ENCODE measurements around the gene PVALB.

The PVALB gene

DNA sequence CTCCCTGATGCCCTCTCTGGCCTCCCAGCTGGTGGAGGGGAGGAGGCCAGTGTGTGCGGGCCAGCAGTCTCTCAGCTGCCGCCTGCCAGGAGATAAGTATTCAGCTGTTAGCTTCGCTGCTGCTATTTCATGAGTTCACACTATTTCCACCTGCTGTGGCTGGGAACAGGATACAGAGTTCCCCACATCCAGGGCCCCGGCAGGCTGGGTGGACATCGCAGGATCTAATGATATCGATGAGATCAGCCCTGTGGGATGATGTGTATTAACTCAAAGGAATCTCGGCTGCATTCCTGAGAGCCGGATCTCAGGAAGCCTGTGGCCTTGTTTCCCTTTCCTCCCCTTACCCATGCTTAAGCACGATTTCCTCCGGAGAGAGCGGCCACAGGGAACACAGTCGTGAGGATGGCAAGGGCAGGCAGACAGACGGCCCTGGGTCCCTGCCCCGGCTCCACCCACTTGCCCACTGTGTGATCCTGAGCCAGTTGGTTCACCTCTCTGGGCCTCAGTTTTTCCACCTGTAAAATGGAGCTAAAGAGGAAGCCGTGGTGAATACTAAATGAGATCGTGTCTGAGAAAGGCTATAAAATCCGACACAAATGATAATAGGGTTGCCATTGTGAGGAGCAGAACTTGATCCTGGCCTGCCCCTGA, 6.5 kb upstream of the PVALB start:
- Histone ChIP-seq H3K27me3 (ENCODE audit: control insufficient read depth in 1 of 2, insufficient read depth in 2 of 2, low read length in 2 of 2) (peaks cover 2 to 24% of the 10 kb centered on the region in 2 donors), H3K9me3 (ENCODE audit: low read length) (no peaks in the 10 kb centered on the region), H3K9ac (ENCODE audit: low read length) (no peak overlapping the region), H3K4me1 (ENCODE audit: insufficient read depth, low read length) (peaks cover 8% of the 10 kb centered on the region), H3K4me3 (ENCODE audit: low read depth in 1 of 2, low read length in 2 of 2) (no peak overlapping the region), H3K27ac (ENCODE audit: low read depth, low read length) (no peak overlapping the region), H3K36me3 (ENCODE audit: insufficient read depth, low read length) (no peaks in the 10 kb centered on the region)

DNA sequence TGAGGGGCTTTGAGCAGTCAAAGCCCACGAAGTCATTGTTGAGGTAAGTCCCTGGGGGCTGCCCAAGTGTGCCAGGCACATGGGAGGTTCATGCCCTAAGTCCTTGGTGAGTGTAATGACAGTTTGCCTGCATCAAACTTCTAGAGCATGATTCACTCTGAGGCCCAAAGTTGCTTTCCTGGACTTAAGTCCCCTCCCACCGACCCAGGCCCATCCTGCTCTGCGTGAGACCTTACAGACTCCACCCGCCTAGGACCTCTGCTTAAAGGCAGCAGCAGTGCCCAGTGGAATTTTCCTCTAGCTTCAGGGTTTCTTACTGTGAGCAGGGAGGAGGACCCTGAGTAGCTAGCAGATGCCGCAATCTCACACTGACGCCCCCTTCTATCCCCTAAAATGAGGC, 5.7 kb upstream of the PVALB start:
- no peak overlapping the region for H3K9ac ChIP-seq (ENCODE audit: low read length)
- no peaks in the 10 kb centered on the region for H3K36me3 ChIP-seq (ENCODE audit: insufficient read depth, low read length)
- H3K27ac ChIP-seq (ENCODE audit: low read depth, low read length): no peak overlapping the region
- H3K9me3 ChIP-seq (ENCODE audit: low read length): no peaks in the 10 kb centered on the region
- peaks cover 8% of the 10 kb centered on the region for H3K4me1 ChIP-seq (ENCODE audit: insufficient read depth, low read length)
- H3K4me3 ChIP-seq (ENCODE audit: low read depth in 1 of 2, low read length in 2 of 2): no peak overlapping the region
- peaks cover 10 to 31% of the 10 kb centered on the region in 2 donors for H3K27me3 ChIP-seq (ENCODE audit: control insufficient read depth in 1 of 2, insufficient read depth in 2 of 2, low read length in 2 of 2)

DNA sequence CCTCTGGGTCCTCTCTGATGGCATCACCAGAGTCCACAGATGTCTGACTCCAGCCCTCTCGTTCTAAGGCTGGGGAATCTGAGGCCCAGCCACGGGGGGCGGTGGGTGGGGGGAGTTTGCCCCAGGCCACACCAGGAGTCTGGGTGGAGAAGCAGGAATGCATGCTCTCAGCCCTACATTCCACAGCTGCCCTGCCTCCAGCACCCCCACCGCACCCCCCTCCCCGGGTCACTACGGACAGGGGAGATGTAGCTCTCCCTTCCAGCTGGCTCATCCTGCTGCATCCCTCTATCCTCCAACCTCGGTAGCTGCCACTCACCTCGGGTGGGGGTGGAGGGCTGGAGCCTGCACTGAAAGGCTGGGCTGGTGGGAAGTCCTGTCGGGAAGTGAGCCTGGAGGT, 2.3 kb upstream of the PVALB start:
- no peaks in the 10 kb centered on the region for H3K36me3 ChIP-seq (ENCODE audit: insufficient read depth, low read length)
- H3K4me1 ChIP-seq (ENCODE audit: insufficient read depth, low read length): peaks cover 6% of the 10 kb centered on the region
- no peak overlapping the region for H3K27ac ChIP-seq (ENCODE audit: low read depth, low read length)
- no peaks in the 10 kb centered on the region for H3K9me3 ChIP-seq (ENCODE audit: low read length)
- H3K9ac ChIP-seq (ENCODE audit: low read length): no peak overlapping the region
- no peak overlapping the region for H3K4me3 ChIP-seq (ENCODE audit: low read depth in 1 of 2, low read length in 2 of 2)
- H3K27me3 ChIP-seq (ENCODE audit: control insufficient read depth in 1 of 2, insufficient read depth in 2 of 2, low read length in 2 of 2): peaks cover 32 to 54% of the 10 kb centered on the region in 2 donors

DNA sequence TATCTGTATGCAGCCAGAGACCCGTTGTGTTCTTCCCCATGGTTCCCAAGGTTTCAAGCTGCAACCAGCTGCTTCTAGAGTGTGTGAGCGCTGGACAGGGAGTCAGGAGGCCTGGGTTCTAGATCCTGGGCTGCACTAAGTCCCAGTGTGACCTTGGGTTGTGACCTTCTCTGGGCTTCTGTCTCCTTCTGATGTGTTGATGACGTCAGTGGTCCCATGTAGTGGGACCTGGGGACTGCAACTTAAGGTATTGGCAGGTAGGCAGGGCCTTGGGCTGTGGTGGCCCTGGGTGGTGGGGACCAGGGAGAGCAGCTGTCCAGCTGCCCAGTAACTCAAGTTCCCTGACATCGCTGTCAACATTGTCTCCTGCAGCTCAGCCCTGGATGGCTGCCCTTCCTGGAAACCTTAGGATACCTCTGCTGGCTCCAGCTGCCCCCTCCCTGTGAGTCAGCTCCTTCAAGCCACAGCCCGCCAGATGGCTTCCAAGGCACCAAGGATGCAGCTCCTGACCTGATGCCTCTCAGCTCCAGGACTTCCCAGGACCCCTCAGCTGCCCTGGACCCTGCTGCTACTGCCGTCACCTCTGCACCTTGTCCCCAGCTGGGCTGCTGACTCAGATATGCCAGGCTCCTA, 1.3 kb upstream of the PVALB start:
- no peak overlapping the region for H3K9ac ChIP-seq (ENCODE audit: low read length)
- no peak overlapping the region for H3K4me3 ChIP-seq (ENCODE audit: low read depth in 1 of 2, low read length in 2 of 2)
- no peaks in the 10 kb centered on the region for H3K36me3 ChIP-seq (ENCODE audit: insufficient read depth, low read length)
- H3K4me1 ChIP-seq (ENCODE audit: insufficient read depth, low read length): peaks cover 6% of the 10 kb centered on the region
- H3K27ac ChIP-seq (ENCODE audit: low read depth, low read length): no peak overlapping the region
- no peaks in the 10 kb centered on the region for H3K9me3 ChIP-seq (ENCODE audit: low read length)
- H3K27me3 ChIP-seq (ENCODE audit: control insufficient read depth in 1 of 2, insufficient read depth in 2 of 2, low read length in 2 of 2): peaks cover 32 to 54% of the 10 kb centered on the region in 2 donors

DNA sequence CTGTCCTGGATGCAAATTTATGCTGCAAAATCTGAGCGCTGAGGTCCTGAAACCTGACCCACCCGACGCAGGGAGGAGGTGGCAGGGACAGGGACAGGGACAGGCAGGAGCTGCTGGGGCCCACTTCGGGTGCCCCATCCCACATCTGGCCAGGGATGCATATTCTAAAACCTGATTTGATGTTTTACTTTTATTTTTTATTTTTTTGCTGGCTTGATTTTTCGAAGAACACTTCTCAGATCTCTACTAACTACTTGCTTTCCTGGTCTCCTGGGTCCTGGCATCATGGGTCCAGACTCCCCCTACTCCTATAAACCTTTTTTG, 652 bp upstream of the PVALB start:
- peaks cover 32 to 54% of the 10 kb centered on the region in 2 donors for H3K27me3 ChIP-seq (ENCODE audit: control insufficient read depth in 1 of 2, insufficient read depth in 2 of 2, low read length in 2 of 2)
- no peak overlapping the region for H3K4me3 ChIP-seq (ENCODE audit: low read depth in 1 of 2, low read length in 2 of 2)
- no peaks in the 10 kb centered on the region for H3K36me3 ChIP-seq (ENCODE audit: insufficient read depth, low read length)
- H3K9ac ChIP-seq (ENCODE audit: low read length): no peak overlapping the region
- H3K9me3 ChIP-seq (ENCODE audit: low read length): no peaks in the 10 kb centered on the region
- no peak overlapping the region for H3K27ac ChIP-seq (ENCODE audit: low read depth, low read length)
- H3K4me1 ChIP-seq (ENCODE audit: insufficient read depth, low read length): peaks cover 6% of the 10 kb centered on the region

DNA sequence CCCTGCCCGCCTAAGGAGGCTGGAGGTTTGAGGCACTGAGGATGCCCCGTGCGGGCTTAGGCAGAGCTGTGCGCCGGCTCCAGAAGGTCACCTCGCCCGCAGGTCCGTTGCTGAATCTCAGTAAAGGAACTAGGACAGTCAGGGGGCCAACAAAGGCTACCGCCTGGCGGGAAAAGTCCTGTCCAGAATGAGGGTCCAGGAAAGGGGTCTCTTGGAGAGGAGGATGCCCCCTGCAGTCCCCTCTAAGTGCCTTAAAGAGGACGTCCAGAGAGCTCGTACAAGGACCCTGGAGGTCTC, 548 bp downstream of the PVALB start:
- Histone ChIP-seq H3K36me3 (ENCODE audit: insufficient read depth, low read length) (no peaks in the 10 kb centered on the region), H3K27ac (ENCODE audit: low read depth, low read length) (no peak overlapping the region), H3K4me3 (ENCODE audit: low read depth in 1 of 2, low read length in 2 of 2) (peak overlapping the region in 1 of 2 donors; percentile 51), H3K27me3 (ENCODE audit: control insufficient read depth in 1 of 2, insufficient read depth in 2 of 2, low read length in 2 of 2) (peaks cover 32 to 58% of the 10 kb centered on the region in 2 donors), H3K9me3 (ENCODE audit: low read length) (no peaks in the 10 kb centered on the region), H3K4me1 (ENCODE audit: insufficient read depth, low read length) (peaks cover 6% of the 10 kb centered on the region), H3K9ac (ENCODE audit: low read length) (no peak overlapping the region)

DNA sequence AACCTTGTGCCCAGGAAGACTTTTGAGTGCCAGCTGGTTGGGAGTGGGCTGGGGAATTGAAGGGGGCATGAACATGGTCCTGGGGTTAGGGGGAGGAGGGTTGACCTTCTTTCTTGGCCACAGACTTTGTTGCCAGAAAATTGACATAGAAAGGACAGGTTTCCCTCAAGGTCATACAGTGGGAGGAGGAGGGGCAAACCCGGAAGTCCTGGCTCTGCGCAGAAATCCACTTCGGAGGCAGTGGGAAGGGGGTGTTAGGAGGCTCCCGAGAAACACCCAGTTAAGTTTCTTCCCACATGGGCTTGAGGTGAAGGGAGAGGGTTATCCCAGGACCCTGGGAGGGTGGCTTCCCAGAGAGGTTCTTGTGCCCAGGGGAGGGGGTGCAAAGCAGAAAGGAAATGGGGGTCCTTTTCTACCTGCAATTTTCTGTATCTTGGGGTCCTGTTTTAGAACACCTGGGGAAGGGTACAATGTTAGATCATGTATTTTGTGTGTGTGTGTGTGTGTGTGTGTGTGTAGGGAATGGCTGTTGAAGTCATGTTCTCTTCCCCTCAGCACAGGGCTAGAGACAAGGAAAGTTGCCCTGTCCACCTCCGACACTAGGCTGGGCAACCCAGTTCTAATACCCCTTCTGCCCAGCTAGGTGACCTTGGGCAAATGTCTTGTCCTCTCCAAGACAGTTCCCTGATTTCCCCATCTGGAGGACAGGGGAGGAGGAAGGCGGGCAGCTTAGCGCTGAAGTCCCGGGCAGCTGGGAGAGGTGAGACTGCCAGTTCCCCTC, 1.1 kb downstream of the PVALB start:
- Histone ChIP-seq H3K4me1 (ENCODE audit: insufficient read depth, low read length) (peaks cover 6% of the 10 kb centered on the region), H3K9me3 (ENCODE audit: low read length) (no peaks in the 10 kb centered on the region), H3K4me3 (ENCODE audit: low read depth in 1 of 2, low read length in 2 of 2) (no peak overlapping the region), H3K36me3 (ENCODE audit: insufficient read depth, low read length) (no peaks in the 10 kb centered on the region), H3K9ac (ENCODE audit: low read length) (no peak overlapping the region), H3K27ac (ENCODE audit: low read depth, low read length) (no peak overlapping the region), H3K27me3 (ENCODE audit: control insufficient read depth in 1 of 2, insufficient read depth in 2 of 2, low read length in 2 of 2) (peaks cover 32 to 56% of the 10 kb centered on the region in 2 donors)

DNA sequence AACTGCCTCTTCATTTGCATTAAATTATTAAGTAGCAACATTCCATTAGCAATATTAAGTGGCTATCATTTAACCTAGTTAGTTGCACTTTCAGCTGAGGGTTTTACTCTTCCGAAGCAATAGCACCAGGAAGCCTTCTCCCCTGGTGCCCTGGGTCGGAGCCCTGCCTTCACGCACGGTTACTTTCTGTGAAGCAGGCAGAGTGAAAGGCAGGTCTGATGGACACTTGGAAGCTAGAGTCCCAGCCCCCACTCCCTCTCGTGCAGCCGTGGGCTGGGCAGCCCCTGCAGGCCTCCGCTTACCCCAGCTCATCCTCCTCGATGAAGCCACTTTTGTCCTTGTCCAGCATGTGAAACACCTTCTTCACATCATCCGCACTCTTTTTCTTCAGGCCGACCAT, 2.0 kb downstream of the PVALB start:
- peaks cover 32 to 49% of the 10 kb centered on the region in 2 donors for H3K27me3 ChIP-seq (ENCODE audit: control insufficient read depth in 1 of 2, insufficient read depth in 2 of 2, low read length in 2 of 2)
- no peaks in the 10 kb centered on the region for H3K9me3 ChIP-seq (ENCODE audit: low read length)
- H3K4me3 ChIP-seq (ENCODE audit: low read depth in 1 of 2, low read length in 2 of 2): no peak overlapping the region
- H3K36me3 ChIP-seq (ENCODE audit: insufficient read depth, low read length): no peaks in the 10 kb centered on the region
- H3K27ac ChIP-seq (ENCODE audit: low read depth, low read length): no peak overlapping the region
- no peak overlapping the region for H3K9ac ChIP-seq (ENCODE audit: low read length)
- H3K4me1 ChIP-seq (ENCODE audit: insufficient read depth, low read length): peaks cover 6% of the 10 kb centered on the region

DNA sequence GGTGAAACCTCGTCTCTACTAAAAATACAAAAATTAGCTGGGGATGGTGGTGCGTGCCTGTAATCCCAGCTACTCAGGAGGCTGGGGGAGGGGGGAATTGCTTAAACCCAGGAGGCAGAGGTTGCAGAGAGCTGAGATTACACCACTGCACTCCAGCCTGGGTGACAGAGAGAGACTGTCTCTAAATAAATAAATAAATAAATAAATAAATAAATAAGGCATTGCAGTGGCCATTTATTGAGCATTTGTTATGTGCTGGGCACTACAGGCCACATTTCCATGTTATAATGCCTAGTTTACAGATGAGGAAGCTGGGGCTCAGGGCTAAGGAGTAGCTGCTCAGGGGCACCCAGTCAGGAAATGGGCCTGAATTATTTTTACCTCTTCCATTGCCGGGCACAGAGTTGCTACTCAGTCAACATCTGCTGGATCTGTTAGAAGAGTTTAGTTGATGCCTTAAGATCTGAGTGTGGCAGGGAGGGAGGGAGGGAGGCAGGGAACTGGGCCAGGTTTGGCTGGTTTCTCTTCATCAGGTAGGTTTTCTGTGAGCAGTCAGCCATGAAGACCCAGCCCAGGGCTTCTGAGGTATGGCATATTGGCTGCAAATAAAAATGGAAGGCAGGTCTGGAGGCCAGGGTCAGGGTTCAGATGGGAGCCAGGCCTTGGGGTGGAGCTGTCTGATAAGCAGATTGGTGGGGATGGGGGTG, 5.6 kb downstream of the PVALB start:
- peaks cover 13 to 14% of the 10 kb centered on the region in 2 donors for H3K27me3 ChIP-seq (ENCODE audit: control insufficient read depth in 1 of 2, insufficient read depth in 2 of 2, low read length in 2 of 2)

DNA sequence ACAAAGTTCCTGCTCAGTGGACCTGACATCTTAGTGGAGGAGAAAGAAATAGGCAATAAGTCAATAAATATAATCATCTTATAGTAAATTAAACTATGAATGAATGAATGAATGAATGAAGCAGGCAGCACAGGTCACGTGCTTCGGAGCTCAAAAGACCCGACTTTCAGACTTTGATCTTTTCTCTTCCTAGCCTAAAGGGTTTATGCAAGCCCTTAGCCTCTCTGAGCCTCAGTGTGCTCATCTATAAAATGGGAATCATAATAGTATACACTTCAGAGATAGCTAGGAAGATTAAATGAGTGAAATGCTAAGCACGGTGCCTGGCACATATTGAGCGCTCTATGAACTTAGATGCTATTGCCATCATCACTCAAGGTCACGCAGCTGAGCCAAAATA, 7.5 kb downstream of the PVALB start:
- Histone ChIP-seq H3K27ac (ENCODE audit: low read depth, low read length) (no peak overlapping the region), H3K9ac (ENCODE audit: low read length) (no peak overlapping the region), H3K9me3 (ENCODE audit: low read length) (no peaks in the 10 kb centered on the region), H3K27me3 (ENCODE audit: control insufficient read depth in 1 of 2, insufficient read depth in 2 of 2, low read length in 2 of 2) (peaks cover 0 to 4% of the 10 kb centered on the region in 2 donors), H3K4me1 (ENCODE audit: insufficient read depth, low read length) (no peaks in the 10 kb centered on the region), H3K36me3 (ENCODE audit: insufficient read depth, low read length) (no peaks in the 10 kb centered on the region), H3K4me3 (ENCODE audit: low read depth in 1 of 2, low read length in 2 of 2) (no peak overlapping the region)

More for the DNA sequence above, 5.6 kb downstream of the PVALB start:
- Histone ChIP-seq H3K36me3 (ENCODE audit: insufficient read depth, low read length) (no peaks in the 10 kb centered on the region), H3K9ac (ENCODE audit: low read length) (no peak overlapping the region), H3K4me3 (ENCODE audit: low read depth in 1 of 2, low read length in 2 of 2) (no peak overlapping the region), H3K27ac (ENCODE audit: low read depth, low read length) (no peak overlapping the region), H3K9me3 (ENCODE audit: low read length) (no peaks in the 10 kb centered on the region), H3K4me1 (ENCODE audit: insufficient read depth, low read length) (peaks cover 1% of the 10 kb centered on the region)

DNA sequence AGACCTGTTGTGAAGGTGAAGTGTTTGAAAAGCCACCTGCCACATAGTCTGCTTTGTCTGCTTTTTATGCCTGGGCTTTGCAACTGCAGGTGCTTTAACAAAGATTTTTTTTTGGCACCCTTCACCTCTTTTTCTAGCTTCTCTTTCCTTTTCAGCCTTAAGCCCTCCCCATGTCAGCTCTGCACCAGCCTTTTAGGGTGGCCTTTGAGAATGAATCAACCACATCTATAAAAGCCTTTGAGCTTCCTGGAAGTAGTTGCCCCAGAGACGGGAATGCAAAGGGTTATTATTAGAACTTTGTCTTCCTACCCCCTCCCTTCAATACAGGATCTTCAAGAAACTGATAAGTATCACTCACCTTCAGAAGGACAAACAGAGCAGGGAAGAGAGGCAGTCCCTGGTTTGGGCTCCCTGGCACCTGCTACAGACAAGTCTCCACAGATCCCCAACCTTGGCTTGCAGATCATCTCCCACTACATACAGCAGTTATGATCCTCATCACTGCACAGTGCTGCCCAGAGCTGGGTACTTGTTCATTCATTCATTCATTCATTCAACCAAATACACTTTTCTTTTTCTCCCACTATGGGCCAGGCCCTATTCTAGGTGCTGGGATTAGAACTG, 8.0 kb downstream of the PVALB start:
- Histone ChIP-seq H3K9ac (ENCODE audit: low read length) (no peak overlapping the region), H3K36me3 (ENCODE audit: insufficient read depth, low read length) (no peaks in the 10 kb centered on the region), H3K4me3 (ENCODE audit: low read depth in 1 of 2, low read length in 2 of 2) (no peak overlapping the region), H3K27ac (ENCODE audit: low read depth, low read length) (no peak overlapping the region), H3K4me1 (ENCODE audit: insufficient read depth, low read length) (no peaks in the 10 kb centered on the region), H3K27me3 (ENCODE audit: control insufficient read depth in 1 of 2, insufficient read depth in 2 of 2, low read length in 2 of 2) (peaks cover 0 to 4% of the 10 kb centered on the region in 2 donors), H3K9me3 (ENCODE audit: low read length) (no peaks in the 10 kb centered on the region)
